GM18520 (cell line): Measurements from ENCODE around the gene PPP1R9A.

ENCODE experiments used
- ATAC-seq: cut with Tn5 transposase; IDR thresholded peaks from one replicate; pipeline ENCODE4 v1.9.1; 2021; ENCODE audit not compliant: unreplicated experiment

Gene PPP1R9A

DNA sequence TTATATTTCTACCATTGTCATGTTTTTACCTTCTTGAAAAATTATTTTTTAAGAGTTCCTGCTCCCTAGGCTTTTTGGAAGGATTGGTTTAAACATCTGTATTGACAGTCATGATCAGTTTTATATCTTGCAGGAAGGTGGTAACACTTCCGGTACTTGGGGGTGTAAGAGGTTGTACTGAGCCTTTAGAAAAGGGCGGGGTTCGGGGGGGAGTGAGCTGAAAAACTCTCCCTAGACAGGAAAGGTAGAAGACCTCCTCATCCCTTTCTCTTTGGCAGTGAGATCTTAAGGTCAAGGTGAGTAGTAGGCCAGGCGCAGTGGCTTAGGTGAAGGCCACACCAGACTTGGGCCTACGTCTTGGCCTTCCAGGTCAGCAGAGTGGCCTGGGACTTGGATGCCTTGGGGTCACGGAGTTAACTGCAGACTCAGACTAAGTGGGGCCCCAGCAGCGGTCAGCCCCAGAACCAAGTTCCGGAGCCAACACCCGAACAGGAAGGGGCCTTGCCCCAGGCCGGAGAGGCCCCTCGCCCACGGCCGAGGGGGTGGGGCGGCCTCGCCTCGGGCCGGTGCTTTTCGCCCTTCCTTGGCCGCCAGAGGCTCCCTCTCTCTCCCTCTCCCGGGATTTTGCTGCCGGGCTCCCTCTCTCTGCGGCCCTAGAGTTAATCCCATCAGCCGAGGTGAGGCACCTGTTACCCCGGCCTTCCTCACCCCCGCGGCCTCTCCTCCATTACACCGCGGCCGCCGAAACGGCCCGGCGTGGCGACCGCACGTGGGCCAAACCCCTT lies at the start of gene PPP1R9A:
Gene PPP1R9A (plus strand): TSS at position 569 of the 785 bp plus-strand sequence. CDS start 2,520 bp downstream, outside the sequence.
- no peak for ATAC-seq

DNA sequence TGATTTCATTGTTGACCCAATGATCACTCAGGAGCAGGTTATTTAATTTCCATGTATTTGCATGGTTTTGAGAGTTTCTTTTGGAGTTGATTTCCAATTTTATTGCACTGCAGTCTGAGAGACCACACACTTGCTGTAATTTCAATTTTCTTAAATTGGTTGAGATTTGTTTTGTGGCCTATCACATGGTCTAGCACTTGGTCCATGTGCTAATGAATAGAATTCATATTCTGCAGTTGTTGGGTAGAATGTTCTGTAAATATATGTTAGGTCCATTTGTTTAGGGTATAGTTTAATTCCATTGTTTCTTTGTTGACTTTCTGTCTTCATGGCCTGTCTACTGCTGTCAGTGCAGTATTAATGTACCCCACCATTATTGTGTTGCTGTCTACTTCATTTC lies 36.3 kb upstream of the PPP1R9A start:
- no peak for ATAC-seq

GRCh38 chr7:94873239-94873638 lies 34.2 kb upstream of the PPP1R9A start:
- no peak for ATAC-seq

GRCh38 chr7:94874036-94874785 lies 33.2 kb upstream of the PPP1R9A start:
- no peak for ATAC-seq

DNA sequence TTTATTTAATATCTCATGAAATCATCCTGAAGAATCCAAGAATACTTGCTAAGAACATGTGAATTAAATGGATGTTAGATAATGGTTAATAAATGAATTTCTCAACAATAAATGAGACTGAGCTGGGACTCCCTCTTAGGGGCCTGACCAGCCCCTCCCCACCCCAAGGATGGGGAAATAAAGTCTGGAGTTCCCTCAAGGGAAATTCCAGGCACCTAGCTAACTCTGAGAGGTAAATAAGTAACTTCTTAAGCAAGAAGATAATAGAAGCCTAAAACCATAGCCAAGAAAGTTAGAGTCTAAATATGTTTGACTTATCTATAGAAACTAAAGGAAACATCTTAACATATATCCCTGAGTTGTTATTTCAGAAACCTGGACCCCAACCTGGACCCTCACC lies 32.2 kb upstream of the PPP1R9A start:
- ATAC-seq: no peak

DNA sequence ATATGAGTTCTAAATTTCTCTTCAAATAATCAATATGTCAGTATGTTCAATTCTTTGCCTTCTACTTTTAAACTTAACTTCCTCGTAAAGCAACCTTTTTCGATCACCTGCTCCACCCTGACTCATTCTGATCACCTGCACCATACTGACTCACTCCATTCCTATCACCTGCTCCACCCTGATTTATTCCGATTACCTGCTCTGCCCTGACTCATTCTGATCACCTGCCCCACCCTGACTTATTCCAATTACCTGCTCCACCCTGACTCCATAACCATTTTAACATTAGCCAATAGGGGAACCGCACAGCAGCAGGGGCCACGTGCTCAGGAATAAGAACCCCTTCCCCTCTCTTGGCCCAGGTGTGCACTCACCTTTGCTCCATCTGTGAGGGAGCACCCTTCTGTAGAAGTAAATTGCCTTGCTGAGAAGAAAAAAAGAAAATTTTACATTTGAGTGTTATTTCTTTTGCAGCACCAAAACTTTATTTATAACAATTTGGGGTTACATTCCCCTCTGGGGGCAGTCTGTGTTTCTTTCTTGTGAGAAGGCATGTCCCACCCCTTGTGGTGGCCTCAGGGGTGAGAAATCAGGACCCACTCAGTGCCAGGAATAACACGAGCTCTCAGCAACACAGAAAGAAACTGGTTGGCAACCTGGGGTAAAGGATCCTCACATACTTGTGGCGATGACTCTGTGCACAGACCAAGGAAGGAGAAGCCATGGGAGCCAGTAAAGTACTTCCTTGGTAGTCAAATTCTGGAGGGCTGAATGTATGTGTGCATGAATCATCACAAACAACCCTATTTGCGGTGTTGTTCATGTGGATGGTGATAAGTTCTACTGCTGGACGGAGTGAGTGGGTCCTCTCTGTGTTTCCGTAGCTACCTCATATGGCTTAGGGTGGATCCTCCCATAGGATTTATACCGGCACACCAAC lies 29.4 kb upstream of the PPP1R9A start:
- no peak for ATAC-seq

DNA sequence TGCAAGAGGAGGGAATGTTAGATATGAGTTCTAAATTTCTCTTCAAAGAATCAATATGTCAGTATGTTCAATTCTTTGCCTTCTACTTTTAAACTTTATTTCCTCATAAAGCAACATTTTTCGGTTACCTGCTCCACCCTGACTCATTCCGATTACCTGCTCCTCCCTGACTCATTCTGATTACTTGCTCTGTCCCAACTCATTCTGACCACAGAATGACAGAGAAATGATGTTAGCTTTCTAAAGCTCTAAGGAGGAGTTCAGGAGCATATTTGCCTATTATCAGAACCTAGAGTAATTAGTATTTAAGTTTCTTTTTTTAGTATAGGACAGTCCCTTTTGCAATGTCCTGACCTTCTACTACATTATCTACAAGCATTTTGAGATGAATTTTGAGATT lies 24.5 kb upstream of the PPP1R9A start:
- no peak for ATAC-seq

- ATAC-seq: no peak
Observed at GRCh38 chr7:94883616-94884015, 23.8 kb upstream of the PPP1R9A start.

GRCh38 chr7:94888551-94888950 lies 18.8 kb upstream of the PPP1R9A start:
- ATAC-seq: no peak

GRCh38 chr7:94888995-94889523 lies 18.3 kb upstream of the PPP1R9A start:
- no peak for ATAC-seq

DNA sequence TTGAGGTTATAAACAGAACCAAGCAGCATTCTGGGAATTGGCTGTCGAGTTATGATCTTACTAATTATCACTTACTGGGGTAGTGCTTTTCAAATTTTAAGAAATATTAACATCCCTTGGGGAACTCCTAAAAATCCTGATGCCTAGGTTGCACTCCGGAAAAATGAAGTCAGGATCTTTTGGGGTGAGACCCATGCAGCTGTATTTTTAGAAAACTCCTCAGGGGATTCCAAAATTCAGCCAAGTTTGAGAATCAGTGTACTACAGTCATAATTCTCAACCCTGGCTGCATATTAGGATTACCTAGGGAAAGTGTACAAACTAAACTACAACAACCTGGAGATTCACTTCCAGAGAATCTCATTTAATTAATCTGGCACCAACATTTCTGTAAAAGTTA lies 17.2 kb upstream of the PPP1R9A start:
- ATAC-seq: no peak

- no peak for ATAC-seq
Observed at GRCh38 chr7:94893661-94894060, 13.7 kb upstream of the PPP1R9A start.

DNA sequence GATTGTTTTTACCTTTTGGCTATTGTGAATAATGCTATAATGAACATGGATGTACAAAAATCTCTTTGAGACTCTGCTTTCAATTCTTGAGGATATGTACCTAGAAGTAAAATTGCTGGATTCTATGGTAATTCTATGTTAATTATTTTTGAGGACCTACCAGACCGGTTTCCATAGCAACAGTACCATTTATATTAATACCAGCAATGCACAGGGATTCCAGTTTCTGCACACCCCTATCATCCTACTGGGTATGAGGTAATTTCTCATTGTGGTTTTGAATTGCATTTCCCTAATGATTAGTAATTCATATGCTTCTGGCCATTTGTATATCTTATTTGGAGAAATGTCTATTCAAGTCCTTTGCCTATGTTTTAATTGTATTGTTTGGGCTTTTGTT lies 9.9 kb upstream of the PPP1R9A start:
- ATAC-seq: no peak

GRCh38 chr7:94898340-94898739 lies 9.1 kb upstream of the PPP1R9A start:
- ATAC-seq: no peak

DNA sequence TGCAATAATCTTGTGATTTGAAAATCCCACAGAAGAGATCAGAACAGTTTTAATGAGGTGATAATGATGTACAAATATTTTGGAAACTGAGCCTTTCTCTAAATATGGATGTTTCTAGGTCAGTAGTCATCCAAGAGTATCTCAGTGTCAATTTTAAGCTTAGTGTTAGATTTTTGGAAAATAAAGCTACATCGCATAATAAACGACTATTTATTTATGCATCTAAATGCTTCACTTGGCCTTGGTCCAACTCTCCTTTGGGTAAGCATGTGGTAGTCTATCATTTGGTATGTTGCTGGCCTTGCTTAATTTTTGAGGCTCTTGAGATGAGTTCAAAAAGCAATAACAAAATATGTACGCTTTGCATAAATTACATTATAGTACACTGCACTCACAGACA lies 5.4 kb upstream of the PPP1R9A start:
- ATAC-seq: no peak

- ATAC-seq: no peak
Observed at GRCh38 chr7:94903971-94904370, 3.4 kb upstream of the PPP1R9A start.

GRCh38 chr7:94904982-94905381 lies 2.4 kb upstream of the PPP1R9A start:
- no peak for ATAC-seq

DNA sequence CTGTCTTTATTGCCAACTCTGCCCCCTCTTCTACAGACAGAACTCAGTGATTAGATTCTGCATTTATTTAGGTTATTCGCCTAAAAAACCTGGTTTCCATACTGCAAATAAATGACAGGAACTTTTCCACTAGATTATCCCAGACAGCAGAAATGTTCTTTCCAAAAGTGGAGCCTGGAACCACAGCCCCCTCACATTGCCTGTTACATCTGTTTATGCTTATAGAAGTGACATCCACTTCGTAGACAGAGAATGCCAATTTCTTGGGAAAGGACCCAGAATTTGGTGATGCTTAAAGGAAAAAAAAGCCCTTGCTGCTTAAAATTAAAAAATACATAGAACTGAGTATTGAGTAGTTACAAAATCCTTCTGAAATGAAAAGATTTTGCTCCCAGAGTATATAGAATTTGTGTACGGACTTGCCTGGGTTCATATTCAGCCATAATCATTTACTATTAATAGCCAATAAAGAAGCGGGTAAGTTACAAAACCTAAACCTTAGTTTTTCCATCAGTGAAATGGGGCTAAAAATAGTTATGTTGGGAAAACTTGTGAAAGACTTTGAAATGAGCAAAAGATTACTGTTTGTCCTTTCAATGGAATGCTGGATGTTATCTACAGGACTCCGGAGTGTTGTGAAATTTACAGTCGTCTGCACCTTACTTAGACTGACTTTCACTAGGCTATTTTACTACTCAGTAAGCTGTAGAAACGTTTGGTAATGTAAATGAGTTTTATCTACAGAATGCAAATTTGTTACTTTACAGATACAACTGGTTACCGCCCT lies 1.1 kb upstream of the PPP1R9A start:
- no peak for ATAC-seq

DNA sequence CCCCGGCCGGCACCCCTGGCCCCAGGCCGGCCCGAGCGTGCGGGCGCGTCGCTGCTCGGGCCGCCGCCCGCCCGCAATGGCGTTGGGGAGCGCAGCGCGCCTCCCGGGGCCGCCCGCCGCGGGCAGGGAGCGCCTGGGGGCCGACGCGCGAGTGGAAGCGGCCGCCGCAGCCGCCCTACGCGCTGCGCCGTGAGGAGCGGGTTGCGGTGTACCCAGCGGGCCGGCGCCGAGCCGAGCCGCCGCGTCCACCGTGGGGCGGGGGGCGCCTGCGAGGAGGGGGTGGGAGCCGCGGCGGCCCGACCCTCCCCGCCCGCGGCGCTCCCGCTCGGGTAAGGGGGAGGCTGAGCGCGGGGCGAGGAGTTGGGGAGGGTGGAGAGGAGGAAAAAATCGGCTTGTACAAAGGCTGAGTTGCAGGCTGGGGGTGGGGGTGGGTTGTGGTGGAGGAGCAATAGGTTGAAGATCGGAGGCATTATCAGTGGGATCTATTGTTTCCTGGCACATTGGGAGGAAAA lies 473 bp downstream of the PPP1R9A start:
- no peak for ATAC-seq
